GM19372 (cell line): ENCODE results near the gene HSD11B1.

Source experiments
- ATAC-seq: cut with Tn5 transposase; IDR thresholded peaks from one replicate; pipeline ENCODE4 v1.9.1; 2021; ENCODE audit warnings: mild to moderate bottlenecking, low read depth, moderate library complexity; ENCODE audit not compliant: unreplicated experiment

The HSD11B1 gene

GRCh38 chr1:209778102-209778501 is 73.5 kb downstream of the HSD11B1 start:
- ATAC-seq, result no peak

- no peak for ATAC-seq
These were observed 75.6 kb downstream of the HSD11B1 start for GRCh38 chr1:209780268-209780667.

DNA sequence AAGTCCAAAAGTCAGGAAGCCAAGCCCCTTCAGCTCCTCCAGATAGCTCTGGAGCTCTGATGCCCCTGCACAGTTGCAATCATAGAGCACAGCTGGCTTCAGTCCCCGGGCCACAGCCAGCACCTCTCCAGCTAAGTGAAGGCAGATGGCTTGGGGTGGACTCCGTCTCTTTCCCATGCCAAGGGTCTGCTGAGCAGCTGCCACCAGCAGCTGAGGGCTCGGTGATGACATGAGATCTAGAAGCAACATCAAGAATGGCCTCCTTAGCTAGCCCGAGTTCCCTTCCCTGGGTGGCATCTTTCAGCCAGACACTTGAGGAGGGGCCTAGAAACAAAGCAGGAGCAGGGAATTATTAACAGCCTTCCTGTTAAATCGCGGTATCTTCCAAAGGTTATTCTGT is 78.7 kb downstream of the HSD11B1 start:
- no peak for ATAC-seq
